SU-DHL-6 (cell line): ENCODE data around the gene CRYBG1.

Experiments used
- CTCF ChIP-seq: fragments of 200-600 bp; sonication (generic); IDR thresholded peaks from one replicate; pipeline ENCODE4 v1.5.1; 2017; ENCODE audit warnings: antibody characterized with exemption, mild to moderate bottlenecking, low read length, moderate library complexity; ENCODE audit not compliant: insufficient read depth, poor library complexity, severe bottlenecking
- EZH2phosphoT487 ChIP-seq: fragments of 200-600 bp; sonication (generic), shearing (Covaris generic); conservative IDR thresholded peaks from 2 replicates; pipeline ENCODE4 v1.6.1; 2018; ENCODE audit warnings: mild to moderate bottlenecking, antibody characterized with exemption, low read length, moderate library complexity, mixed read lengths

- no peak for TF ChIP-seq CTCF
- TF ChIP-seq EZH2phosphoT487: no peak
These were observed 51.2 kb downstream of the CRYBG1 start for GRCh38 chr6:106411643-106412200.
